ENCODE data around the gene CCL2.

CCL2 gene

DNA sequence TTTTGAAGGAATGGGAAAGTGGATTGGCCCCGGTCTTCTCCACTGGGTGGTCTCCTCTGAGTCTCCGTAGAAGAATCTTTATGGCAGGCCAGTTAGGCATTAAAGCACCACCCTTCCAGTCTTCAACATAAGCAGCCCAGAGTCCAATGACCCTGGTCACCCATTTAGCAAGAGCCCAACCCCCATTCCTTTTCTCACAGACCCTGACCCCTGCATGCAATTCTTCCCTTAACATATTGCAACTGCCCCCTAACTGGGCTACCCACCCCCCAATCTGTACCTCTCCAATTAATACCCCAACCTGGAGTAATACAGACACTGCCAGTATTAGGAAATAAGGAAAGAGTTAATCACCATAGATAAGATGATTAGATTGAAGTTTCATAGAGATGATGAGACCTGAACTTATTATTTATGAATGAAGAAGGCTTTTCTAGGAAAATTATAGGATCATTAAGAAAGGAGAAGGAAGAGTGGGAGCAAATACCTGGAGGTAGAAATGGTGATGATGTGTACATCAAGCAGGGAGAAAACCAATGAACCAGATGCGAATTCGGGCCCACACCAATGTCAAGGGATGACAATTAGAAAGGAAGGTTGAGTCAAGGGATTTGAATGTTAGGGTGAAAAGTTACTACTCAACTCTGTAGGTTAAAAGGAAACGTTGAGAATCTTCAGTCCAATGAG lies 2.4 kb downstream of the CCL2 start:
- TF ChIP-seq, protein P1, sequence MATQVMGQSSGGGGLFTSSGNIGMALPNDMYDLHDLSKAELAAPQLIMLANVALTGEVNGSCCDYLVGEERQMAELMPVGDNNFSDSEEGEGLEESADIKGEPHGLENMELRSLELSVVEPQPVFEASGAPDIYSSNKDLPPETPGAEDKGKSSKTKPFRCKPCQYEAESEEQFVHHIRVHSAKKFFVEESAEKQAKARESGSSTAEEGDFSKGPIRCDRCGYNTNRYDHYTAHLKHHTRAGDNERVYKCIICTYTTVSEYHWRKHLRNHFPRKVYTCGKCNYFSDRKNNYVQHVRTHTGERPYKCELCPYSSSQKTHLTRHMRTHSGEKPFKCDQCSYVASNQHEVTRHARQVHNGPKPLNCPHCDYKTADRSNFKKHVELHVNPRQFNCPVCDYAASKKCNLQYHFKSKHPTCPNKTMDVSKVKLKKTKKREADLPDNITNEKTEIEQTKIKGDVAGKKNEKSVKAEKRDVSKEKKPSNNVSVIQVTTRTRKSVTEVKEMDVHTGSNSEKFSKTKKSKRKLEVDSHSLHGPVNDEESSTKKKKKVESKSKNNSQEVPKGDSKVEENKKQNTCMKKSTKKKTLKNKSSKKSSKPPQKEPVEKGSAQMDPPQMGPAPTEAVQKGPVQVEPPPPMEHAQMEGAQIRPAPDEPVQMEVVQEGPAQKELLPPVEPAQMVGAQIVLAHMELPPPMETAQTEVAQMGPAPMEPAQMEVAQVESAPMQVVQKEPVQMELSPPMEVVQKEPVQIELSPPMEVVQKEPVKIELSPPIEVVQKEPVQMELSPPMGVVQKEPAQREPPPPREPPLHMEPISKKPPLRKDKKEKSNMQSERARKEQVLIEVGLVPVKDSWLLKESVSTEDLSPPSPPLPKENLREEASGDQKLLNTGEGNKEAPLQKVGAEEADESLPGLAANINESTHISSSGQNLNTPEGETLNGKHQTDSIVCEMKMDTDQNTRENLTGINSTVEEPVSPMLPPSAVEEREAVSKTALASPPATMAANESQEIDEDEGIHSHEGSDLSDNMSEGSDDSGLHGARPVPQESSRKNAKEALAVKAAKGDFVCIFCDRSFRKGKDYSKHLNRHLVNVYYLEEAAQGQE (IDR thresholded peaks at IDR 0.05; ENCODE audit: insufficient read depth in 1 of 2, low read depth in 2 of 2, low read length in 2 of 2), result no peak
- TF ChIP-seq TAF1 (IDR thresholded peaks at IDR 0.05; ENCODE audit: borderline replicate concordance, insufficient read depth, low read length) (no peak), FOXP2 (optimal IDR thresholded peaks at IDR 0.05; ENCODE audit: borderline replicate concordance, extremely low read depth, extremely low read length, insufficient read depth) (no peak), POLR2AphosphoS5 (IDR thresholded peaks at IDR 0.05; ENCODE audit: low read depth, low read length) (no peak), SIN3A (IDR thresholded peaks at IDR 0.05; ENCODE audit: borderline replicate concordance, insufficient read depth, low read length) (no peak)

DNA sequence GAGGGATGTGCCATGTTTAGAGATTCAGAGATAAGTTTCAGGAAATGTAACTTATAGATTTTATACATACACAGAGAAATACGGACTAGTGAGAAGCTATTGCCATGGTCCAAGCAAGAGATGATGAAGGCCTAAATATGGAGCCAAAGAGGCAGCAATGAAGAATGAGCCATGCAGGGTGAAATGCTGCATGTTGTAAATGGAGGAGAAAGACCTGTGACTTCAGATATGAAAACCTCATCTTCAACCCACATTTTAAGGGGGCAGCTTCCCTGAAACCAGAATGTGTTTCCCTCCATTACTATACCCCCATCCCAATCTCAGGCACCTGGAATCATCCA lies 2.9 kb downstream of the CCL2 start:
- no peak for TF ChIP-seq TAF1 (IDR thresholded peaks at IDR 0.05; ENCODE audit: borderline replicate concordance, insufficient read depth, low read length)
- no peak for TF ChIP-seq POLR2AphosphoS5 (IDR thresholded peaks at IDR 0.05; ENCODE audit: low read depth, low read length)
- TF ChIP-seq, protein P1 (IDR thresholded peaks at IDR 0.05; ENCODE audit: insufficient read depth in 1 of 2, low read depth in 2 of 2, low read length in 2 of 2), result no peak
- no peak for TF ChIP-seq SIN3A (IDR thresholded peaks at IDR 0.05; ENCODE audit: borderline replicate concordance, insufficient read depth, low read length)
- TF ChIP-seq FOXP2 (optimal IDR thresholded peaks at IDR 0.05; ENCODE audit: borderline replicate concordance, extremely low read depth, extremely low read length, insufficient read depth), result no peak

DNA sequence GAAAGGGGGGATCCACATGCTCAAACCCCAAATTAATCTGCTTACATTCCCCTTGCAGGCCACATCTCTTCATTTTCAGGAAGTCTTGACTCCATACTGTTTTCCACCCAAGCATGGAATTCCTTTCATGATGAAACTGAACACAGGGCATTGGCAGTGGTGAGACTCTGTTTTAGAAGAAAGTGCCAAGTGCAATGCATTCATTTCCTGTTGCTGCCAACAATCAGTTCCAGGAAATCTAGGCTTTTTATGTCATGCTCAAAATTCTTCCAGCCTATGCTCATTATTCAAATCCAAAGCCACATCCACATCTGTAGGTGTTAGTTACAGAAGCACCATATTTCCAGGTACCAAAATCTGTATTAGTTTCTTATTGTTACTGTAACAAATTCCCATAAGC lies 4.1 kb downstream of the CCL2 start:
- TF ChIP-seq TAF1 (IDR thresholded peaks at IDR 0.05; ENCODE audit: borderline replicate concordance, insufficient read depth, low read length), result no peak
- TF ChIP-seq, protein P1 (IDR thresholded peaks at IDR 0.05; ENCODE audit: insufficient read depth in 1 of 2, low read depth in 2 of 2, low read length in 2 of 2), result no peak
- no peak for TF ChIP-seq POLR2AphosphoS5 (IDR thresholded peaks at IDR 0.05; ENCODE audit: low read depth, low read length)
- no peak for TF ChIP-seq SIN3A (IDR thresholded peaks at IDR 0.05; ENCODE audit: borderline replicate concordance, insufficient read depth, low read length)
- TF ChIP-seq FOXP2 (optimal IDR thresholded peaks at IDR 0.05; ENCODE audit: borderline replicate concordance, extremely low read depth, extremely low read length, insufficient read depth), result no peak

DNA sequence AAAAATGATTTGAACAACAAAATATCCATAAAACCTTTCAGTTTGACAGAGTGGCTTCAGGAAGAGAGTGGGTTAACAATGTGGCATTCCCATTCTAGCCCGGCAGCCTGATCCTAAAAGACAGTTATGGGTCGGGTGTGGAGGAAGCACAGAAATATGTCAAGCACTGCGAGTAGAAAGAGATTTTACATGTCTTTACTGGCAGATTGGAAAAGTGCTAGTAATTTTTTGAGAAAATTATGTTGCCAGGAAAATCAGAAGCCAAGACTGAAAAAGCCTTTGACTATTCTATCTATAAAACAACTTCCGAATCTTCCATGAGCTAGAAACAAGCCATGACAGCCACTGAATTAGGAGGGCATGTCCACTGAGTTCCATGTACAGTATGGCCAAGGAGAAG lies 5.8 kb downstream of the CCL2 start:
- TF ChIP-seq, protein P1 (IDR thresholded peaks at IDR 0.05; ENCODE audit: insufficient read depth in 1 of 2, low read depth in 2 of 2, low read length in 2 of 2), result no peak
- TF ChIP-seq SIN3A (IDR thresholded peaks at IDR 0.05; ENCODE audit: borderline replicate concordance, insufficient read depth, low read length), result no peak
- no peak for TF ChIP-seq FOXP2 (optimal IDR thresholded peaks at IDR 0.05; ENCODE audit: borderline replicate concordance, extremely low read depth, extremely low read length, insufficient read depth)
- no peak for TF ChIP-seq POLR2AphosphoS5 (IDR thresholded peaks at IDR 0.05; ENCODE audit: low read depth, low read length)
- no peak for TF ChIP-seq TAF1 (IDR thresholded peaks at IDR 0.05; ENCODE audit: borderline replicate concordance, insufficient read depth, low read length)
